SK-N-SH treated with all-trans-retinoic acid at 6 μM for 48 hours (cell line): ENCODE data around the gene AGGF1.
"Not testable (repeated sequence)": the region's sequence is repeated elsewhere in the genome, so short reads cannot be mapped to it uniquely, and the experiment has no call there.

Experiments
- ARNTL ChIP-seq: fragments of 450-650 bp; formaldehyde crosslinking; IDR thresholded peaks from 2 replicates; pipeline ENCODE4 v1.5.0; 2020; ENCODE audit warnings: low read depth, mild to moderate bottlenecking, moderate library complexity, borderline replicate concordance
- BACH2 ChIP-seq: fragments of 250-450 bp; sonication (Bioruptor Pico); IDR thresholded peaks from 2 replicates; pipeline ENCODE4 v1.9.0; 2021; ENCODE audit warnings: mild to moderate bottlenecking, borderline replicate concordance
- CSRNP3 ChIP-seq: fragments of 250-450 bp; sonication (Bioruptor Pico); IDR thresholded peaks from 2 replicates; pipeline ENCODE4 v1.5.1; 2021; ENCODE audit warnings: mild to moderate bottlenecking, moderate library complexity
- ISL1 ChIP-seq: fragments of 250-450 bp; sonication (Bioruptor Pico); IDR thresholded peaks from 2 replicates; pipeline ENCODE4 v2.1.2; 2022; ENCODE audit warnings: mild to moderate bottlenecking, moderate library complexity
- POU6F1 ChIP-seq: fragments of 250-450 bp; sonication (Bioruptor Pico); IDR thresholded peaks from 2 replicates; pipeline ENCODE4 v1.8.0; 2021; ENCODE audit warnings: low read depth, mild to moderate bottlenecking, moderate library complexity, borderline replicate concordance
- ZC3H10 ChIP-seq: fragments of 250-450 bp; sonication (Bioruptor Pico); IDR thresholded peaks from 2 replicates; pipeline ENCODE4 v1.5.1; 2021; ENCODE audit warnings: mild to moderate bottlenecking, moderate library complexity
- ZFP3 ChIP-seq: fragments of 250-450 bp; sonication (Bioruptor Pico); IDR thresholded peaks from 2 replicates; pipeline ENCODE4 v1.5.0; 2020; ENCODE audit warnings: mild to moderate bottlenecking, moderate library complexity
- ZNF565 ChIP-seq: fragments of 450-650 bp; formaldehyde crosslinking; conservative IDR thresholded peaks from 2 replicates; pipeline ENCODE4 v1.5.0; 2020; ENCODE audit warnings: low read depth, mild to moderate bottlenecking, moderate library complexity
- ZNF8 ChIP-seq: fragments of 450-650 bp; formaldehyde crosslinking; IDR thresholded peaks from 2 replicates; pipeline ENCODE4 v1.5.0; 2020; ENCODE audit warnings: mild to moderate bottlenecking, moderate library complexity

GRCh38 chr5:76993436-76993835 lies 36.8 kb upstream of the AGGF1 start:
- not testable (repeated sequence) for TF ChIP-seq BACH2 (CRISPR knock-in tag); CSRNP3; ARNTL (CRISPR knock-in tag); ISL1; ZFP3 (CRISPR knock-in tag); ZNF565 (CRISPR knock-in tag); ZNF8 (CRISPR knock-in tag); ZC3H10 (CRISPR knock-in tag); POU6F1 (CRISPR knock-in tag)
